GM12878 (cell line): ENCODE measurements around the gene CAP2. TPM values are rescaled to one million over a fixed set of nuclear protein-coding genes. Genes with fewer than 3 reads are reported as not detected.

Experiments
- ATAC-seq: fragments of 200-7000 bp; cut with Tn5 transposase; 3 replicates; pipeline ENCODE4 v1.9.1; 2020; ENCODE audit warnings: mild to moderate bottlenecking, moderate library complexity
- BruUV-seq: library from RNA; stranded (reverse); fragments of 400-500 nt; replicated peaks from 2 replicates; lab custom pipeline; 2021; lab: Mats Ljungman, UMichigan
- CTCF ChIA-PET: fragments of 300-600 bp; sonication (Branson Sonifier 250); formaldehyde crosslinking; extraction: SDS; loops from one replicate; lab custom pipeline; 2021; ENCODE audit warnings: inconsistent platforms; lab: Yijun Ruan, JAX
- POLR2A ChIA-PET: fragments of 350-600 bp; formaldehyde crosslinking; extraction: SDS; loops from one replicate; lab custom pipeline; 2021; ENCODE audit warnings: inconsistent platforms; lab: Charles Lee
- RAD21 ChIA-PET: fragments of 300-600 bp; sonication (Branson Sonifier 250); formaldehyde crosslinking; loops from one replicate; lab custom pipeline; 2023; ENCODE audit warnings: antibody characterized with exemption; ENCODE audit not compliant: unreplicated experiment; lab: Charles Lee
- SMC1A ChIA-PET: fragments of 300-600 bp; sonication (Branson Sonifier 250); formaldehyde crosslinking; loops from one replicate; lab custom pipeline; 2023; ENCODE audit not compliant: unreplicated experiment, uncharacterized antibody; lab: Charles Lee
- DNase-seq: peaks from one replicate; pipeline ENCODE4 v3.0.0-alpha.2; 2011; ENCODE audit warnings: low read depth, low spot score
- FAIRE-seq: peaks from 3 replicates; lab custom pipeline; 2011; peaks lifted over from hg19 to GRCh38; lab: Jason Lieb, UNC
- H2AFZ ChIP-seq: 2 replicates; pipeline ENCODE4 v1.6.0; 2011; ENCODE audit warnings: low read depth, low read length, control low read depth; ENCODE audit not compliant: control insufficient read depth
- H3K27ac ChIP-seq: 2 replicates; pipeline ENCODE4 v1.5.1; 2011; ENCODE audit warnings: control low read depth; ENCODE audit not compliant: control insufficient read depth, insufficient read depth
- H3K27me3 ChIP-seq, 2 experiments: replicated peaks in 1 of 2; 2 replicates each; pipeline versions ENCODE4 v1.6.0 to v1.6.1; 2011; ENCODE audit warnings: low read length in 1 of 2; ENCODE audit not compliant: control insufficient read depth in 2 of 2, insufficient read depth in 2 of 2
- H3K36me3 ChIP-seq, 2 experiments: 2 replicates each; pipeline ENCODE4 v1.5.1; 2011; ENCODE audit warnings: low read length in 1 of 2; ENCODE audit not compliant: control insufficient read depth in 2 of 2, insufficient read depth in 2 of 2
- H3K4me1 ChIP-seq: 2 replicates; pipeline ENCODE4 v1.6.1; 2011; ENCODE audit warnings: mild to moderate bottlenecking, low read length, moderate library complexity, mixed read lengths; ENCODE audit not compliant: control insufficient read depth, insufficient read depth
- H3K4me2 ChIP-seq: 2 replicates; pipeline ENCODE4 v1.6.0; 2011; ENCODE audit warnings: control low read depth; ENCODE audit not compliant: control insufficient read depth, insufficient read depth
- H3K4me3 ChIP-seq: fragments of 200-600 bp; sonication (generic); 2 replicates; pipeline ENCODE4 v1.5.1; 2016
- H3K79me2 ChIP-seq: 2 replicates; pipeline ENCODE4 v1.6.0; 2011; ENCODE audit warnings: low read length; ENCODE audit not compliant: control insufficient read depth, insufficient read depth
- H3K9ac ChIP-seq: 2 replicates; pipeline ENCODE4 v1.8.0; 2011; ENCODE audit warnings: low read length, control low read depth, mixed read lengths; ENCODE audit not compliant: control insufficient read depth, insufficient read depth
- H3K9me3 ChIP-seq: replicated peaks from 3 replicates; pipeline ENCODE4 v1.5.1; 2011; ENCODE audit warnings: mild to moderate bottlenecking, low read length; ENCODE audit not compliant: control insufficient read depth, insufficient read depth
- H4K20me1 ChIP-seq: 2 replicates; pipeline ENCODE4 v1.6.0; 2011; ENCODE audit not compliant: control insufficient read depth, insufficient read depth
- ATF7 ChIP-seq: fragments of 450-650 bp; IDR thresholded peaks from 2 replicates; pipeline ENCODE4 v1.6.1; 2016; ENCODE audit warnings: low read depth, mild to moderate bottlenecking
- BMI1 ChIP-seq: fragments of 450-650 bp; IDR thresholded peaks from 2 replicates; pipeline ENCODE4 v1.6.1; 2016; ENCODE audit warnings: mild to moderate bottlenecking, moderate library complexity, borderline replicate concordance
- ESRRA ChIP-seq: IDR thresholded peaks from 2 replicates; pipeline ENCODE4 v1.6.1; 2012; ENCODE audit warnings: mild to moderate bottlenecking, low read length, improper control_type of control experiment
- HDAC2 ChIP-seq: fragments of 200-600 bp; sonication (generic); IDR thresholded peaks from 2 replicates; pipeline ENCODE4 v1.6.1; 2017
- MEF2A ChIP-seq: IDR thresholded peaks from 2 replicates; pipeline ENCODE4 v1.6.1; 2011; ENCODE audit warnings: low read depth, mild to moderate bottlenecking, low read length, moderate library complexity; ENCODE audit not compliant: insufficient read depth
- MLLT1 ChIP-seq: fragments of 450-650 bp; IDR thresholded peaks from 2 replicates; pipeline ENCODE4 v1.6.1; 2016; ENCODE audit warnings: mild to moderate bottlenecking
- NR2C1 ChIP-seq: fragments of 450-650 bp; IDR thresholded peaks from 2 replicates; pipeline ENCODE4 v1.6.1; 2017; ENCODE audit warnings: antibody characterized with exemption, mild to moderate bottlenecking, moderate library complexity
- SREBF2 ChIP-seq: IDR thresholded peaks from 2 replicates; pipeline ENCODE4 v1.6.1; 2012; ENCODE audit warnings: mild to moderate bottlenecking, low read length
- WGBS: methylation state at CpG from one replicate; pipeline ENCODE4 v1.1.6; 2016; ENCODE audit warnings: low lambda C conversion rate; ENCODE audit not compliant: insufficient replicate concordance, insufficient coverage; ENCODE audit errors: missing lambda C conversion rate; 5-methylcytosine and 5-hydroxymethylcytosine counted together
- in situ Hi-C: fragments of 300-500 bp; cut with MboI; formaldehyde crosslinking; loops from 9 replicates; pipeline ENCODE4 v1.14.3; 2018; ENCODE audit warnings: mixed read lengths
- intact Hi-C: fragments of 100-400 bp; cut with micrococcal nuclease; formaldehyde crosslinking; loops from one replicate; pipeline ENCODE4 v1.14.2; 2022; ENCODE audit not compliant: unreplicated experiment
- polyA plus RNA-seq, 11 experiments: library from polyadenylated mRNA; depleted of rRNA in 4 of 11; unstranded in 6 of 11; stranded (reverse) in 5 of 11; fragments of >200 nt; fragmentation: Nextera tagmentation in 4 of 11; fragmentation: Illumina TruSeq in 1 of 11; extraction: Ambion mirVana in 4 of 11; extraction: Trizol in 1 of 11; gene quantifications; 1 replicate in 1 of 11; 2 replicates in 10 of 11; pipeline versions ENCODE4 v1.2.1 to v1.2.3, GENCODE V29; 2011 to 2016; ENCODE audit warnings: inconsistent platforms in 2 of 11, missing spikeins in 2 of 11, low read depth in 1 of 11
- total RNA-seq, 4 experiments: library from RNA; depleted of rRNA in 3 of 4; stranded (reverse); fragments of >200 nt in 3 of 4; fragmentation: Illumina TruSeq in 1 of 4; extraction: Trizol in 1 of 4; gene quantifications; 2 replicates each; pipeline versions ENCODE4 v1.2.1 to v1.2.3, GENCODE V29; 2013 to 2021

CAP2 gene
- total and polyA plus RNA-seq, 10 of the 15 experiments (the other 5 are each of a cell fraction or from before 2014, with no cell fraction given): 0.10 to 2.0 (median 0.15) TPM; not detected in 7

GRCh38 chr6:17470938-17471327 is 77.5 kb downstream of the CAP2 start:
- Histone ChIP-seq H3K27me3 (0 out of 4 replicates have a peak, but pooled peaks cover 0 to 2% of the 10 kb centered on the region in 2 experiments), H2AFZ (no peak overlapping the region), H3K79me2 (no peaks in the 10 kb centered on the region), H3K4me1 (no peaks in the 10 kb centered on the region)
- SMC1A ChIA-PET: interaction anchor here (0.8 to 3.9 kb wide), 8 partner anchors 9 to 116 kb away, joined by 3 to 16 read pairs (median 6); no protein-coding TSS in a partner anchor
- POLR2A ChIA-PET: interaction anchor here (1.8 kb wide), 1 partner anchor 116 kb away, joined by 5 read pairs; no protein-coding TSS in a partner anchor
- intact Hi-C loops: no loop called here
- no peak for ATAC-seq
- 48% methylated on average over 3 of the region's 3 CpGs for WGBS
- TF ChIP-seq ATF7 (no peak), HDAC2 (no peak), MLLT1 (no peak), MEF2A (no peak), NR2C1 (no peak), SREBF2 (no peak), ESRRA (no peak), BMI1 (no peak)
- TF ChIP-seq, all 136 proteins: peak for 0
- Histone ChIP-seq H3K36me3 (no peaks in the 10 kb centered on the region), H3K9me3 (no peaks in the 10 kb centered on the region), H3K4me2 (no peak overlapping the region), H3K4me3 (no peak overlapping the region), H3K9ac (no peak overlapping the region), H4K20me1 (no peaks in the 10 kb centered on the region), H3K27ac (no peak overlapping the region)
- RAD21 ChIA-PET: interaction anchor here (0.7 to 1.7 kb wide), 5 partner anchors 13 to 113 kb away, joined by 3 to 9 read pairs (median 4); partner anchors contain the start of gene CAP2
- BruUV-seq: no TSS peak
- in situ Hi-C loops: no loop called here
- CTCF ChIA-PET: interaction anchor here (0.6 to 2.8 kb wide), 8 partner anchors 8 to 85 kb away, joined by 3 to 9 read pairs (median 4); no protein-coding TSS in a partner anchor
- no peak for FAIRE-seq
- DNase-seq: no peak
